Measurements from ENCODE around the gene TTYH3.
A peak's percentile ranks its signal among the peaks of the same experiment; 100 is the strongest.

The TTYH3 gene

DNA sequence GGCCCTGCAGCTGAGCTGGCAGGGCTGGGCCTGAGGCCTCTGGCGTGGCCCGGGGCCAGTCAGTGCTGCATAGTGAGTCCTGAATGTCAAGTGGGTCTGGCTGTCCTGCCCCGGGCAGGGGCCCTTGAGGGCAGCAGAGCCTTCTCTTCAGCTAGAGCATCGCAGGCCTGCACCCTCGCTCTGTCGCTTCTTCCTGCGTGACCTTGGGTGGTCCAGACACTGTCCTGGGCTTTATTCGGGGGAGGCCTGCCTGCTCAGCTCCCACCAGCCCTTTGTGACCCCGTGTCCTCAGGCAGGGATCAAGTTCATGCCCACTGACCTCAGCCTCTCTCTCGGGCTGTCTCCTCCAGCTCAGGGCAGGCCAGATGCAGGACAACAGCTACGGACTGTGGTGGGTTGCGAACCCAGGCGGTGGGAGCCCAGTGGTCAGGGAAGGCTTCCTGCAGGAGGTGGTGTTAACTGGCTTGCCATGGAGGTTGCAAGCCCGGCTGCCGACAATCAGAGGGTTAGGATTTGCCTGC, 3.4 kb downstream of the TTYH3 start:
- DNase-seq (ENCODE audit: low read depth), result no peak

DNA sequence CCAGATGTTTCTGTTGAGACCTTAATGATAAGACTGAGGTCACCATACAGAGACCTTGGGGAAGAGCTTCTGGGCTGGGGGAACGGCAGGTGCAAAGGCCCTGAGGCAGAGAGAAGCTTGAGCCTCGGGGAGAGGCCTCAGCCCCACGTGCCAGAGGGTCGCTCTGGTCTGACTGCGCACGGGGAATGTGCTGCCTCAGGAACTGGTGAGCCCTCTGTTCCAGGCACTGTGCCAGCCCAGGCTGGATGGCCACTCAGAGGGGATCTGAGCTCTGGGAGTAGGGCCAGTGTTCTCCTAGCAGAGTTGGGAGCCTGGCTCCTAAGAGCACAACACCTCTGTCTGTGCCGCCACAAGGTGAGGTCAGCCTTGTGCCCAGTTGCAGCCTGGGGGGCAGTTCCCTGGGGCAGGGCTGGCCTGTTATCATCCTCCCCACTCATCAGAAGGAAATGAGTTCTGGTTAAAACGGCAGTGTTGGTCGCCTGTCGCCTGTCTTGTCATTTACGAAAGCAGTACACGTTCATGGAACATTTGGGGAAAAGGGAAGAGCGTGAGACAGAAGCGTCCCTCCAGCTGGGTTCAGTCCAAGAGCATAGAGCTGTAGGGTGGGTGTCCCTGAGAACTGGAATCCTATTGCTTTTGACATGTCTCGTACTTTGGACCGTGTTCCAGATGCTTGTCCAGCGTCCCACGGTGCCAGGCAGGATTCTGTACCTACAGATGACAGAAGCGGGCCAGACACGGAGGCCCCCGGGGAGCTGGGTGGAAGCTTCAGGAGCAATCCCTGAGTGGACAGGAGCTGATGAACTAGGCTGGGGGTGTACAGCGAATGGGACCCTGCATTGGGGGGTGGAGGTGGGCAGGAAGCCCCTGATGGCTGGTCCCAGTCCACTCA, 4.3 kb downstream of the TTYH3 start:
- no peak for DNase-seq (ENCODE audit: low read depth)

DNA sequence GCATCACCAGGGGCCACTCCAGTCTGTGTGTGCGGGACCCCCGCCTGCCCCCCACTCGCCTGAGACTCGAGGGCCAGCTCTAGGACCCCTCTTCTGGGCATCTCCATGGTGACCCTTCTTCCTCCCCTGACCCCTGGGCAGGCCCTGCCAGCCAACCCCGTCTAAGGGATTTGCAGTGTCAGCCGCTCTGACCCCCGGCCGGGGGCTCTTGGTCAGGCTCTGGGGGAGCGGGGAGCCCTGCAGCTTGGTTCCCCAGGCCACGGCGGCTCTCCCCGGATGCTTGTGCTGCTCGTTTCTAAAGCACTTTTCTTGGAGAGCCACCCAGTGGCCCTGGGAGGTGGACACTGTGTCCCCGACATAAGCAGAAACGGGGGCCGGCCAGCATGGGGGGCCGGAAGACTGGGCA, 5.3 kb downstream of the TTYH3 start:
- no peak for DNase-seq (ENCODE audit: low read depth)

DNA sequence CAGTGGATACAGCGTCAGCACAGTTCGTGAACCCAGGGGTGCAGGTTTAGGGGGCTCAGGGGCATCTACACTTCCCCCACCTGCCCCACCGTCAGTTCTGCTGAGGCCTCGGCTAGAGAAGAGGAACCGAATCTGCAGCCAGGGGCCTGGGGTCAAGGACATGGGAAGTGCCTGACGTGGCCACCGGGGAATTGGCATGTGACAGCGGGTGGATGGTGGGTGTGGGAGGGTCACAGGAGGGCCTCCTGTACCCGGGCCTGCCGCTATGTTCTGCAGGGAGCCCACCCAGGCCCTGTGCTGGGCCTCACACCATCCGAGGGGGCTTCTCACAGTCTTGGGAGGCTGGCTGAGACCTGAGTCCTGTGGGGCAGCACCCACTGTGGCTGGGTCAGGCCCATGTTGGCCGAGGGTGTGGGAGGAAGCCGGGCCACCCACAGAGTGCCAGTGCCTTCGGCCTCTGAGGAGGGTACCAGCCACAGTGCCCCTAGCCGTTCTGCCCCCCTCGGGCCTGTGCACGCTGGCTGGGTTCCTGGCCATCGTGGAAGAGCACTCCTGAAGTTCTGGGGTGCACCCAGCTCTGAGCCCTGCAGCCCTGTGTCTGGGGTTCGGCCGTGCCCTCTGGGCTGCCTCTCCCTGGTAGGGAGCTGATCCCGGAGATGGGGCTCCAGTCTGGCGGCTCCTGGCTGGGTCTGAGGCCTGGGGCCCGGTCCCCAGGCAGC, 5.9 kb downstream of the TTYH3 start:
- no peak for DNase-seq (ENCODE audit: low read depth)

GRCh38 chr7:2638224-2638991, 6.6 kb downstream of the TTYH3 start:
- DNase-seq (ENCODE audit: low read depth), result no peak

GRCh38 chr7:2639181-2639681, 7.4 kb downstream of the TTYH3 start:
- DNase-seq (ENCODE audit: low read depth), result no peak

- no peak for DNase-seq (ENCODE audit: low read depth)
These were observed 8.1 kb downstream of the TTYH3 start for GRCh38 chr7:2639695-2640481.

DNA sequence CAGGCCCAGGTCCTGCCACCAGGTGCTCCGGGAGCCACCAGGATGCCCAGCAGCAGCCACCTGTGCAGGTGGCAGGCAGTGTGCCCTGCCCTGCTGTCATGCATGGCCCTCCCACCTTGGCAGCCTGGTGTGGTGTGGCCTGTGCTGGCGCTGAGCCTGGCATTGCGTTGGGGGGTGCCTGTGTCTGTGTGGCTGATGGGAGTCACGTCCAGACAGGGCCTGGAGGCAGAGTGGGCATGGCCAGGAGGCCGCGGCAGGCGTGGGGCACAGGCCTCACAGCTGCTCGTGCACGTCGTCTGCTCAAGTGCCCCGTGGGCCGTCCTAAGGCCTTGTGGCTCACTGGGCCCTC, 8.7 kb downstream of the TTYH3 start:
- no peak for DNase-seq (ENCODE audit: low read depth)

- no peak for DNase-seq (ENCODE audit: low read depth)
These were observed 9.1 kb downstream of the TTYH3 start for GRCh38 chr7:2640846-2641316.

DNA sequence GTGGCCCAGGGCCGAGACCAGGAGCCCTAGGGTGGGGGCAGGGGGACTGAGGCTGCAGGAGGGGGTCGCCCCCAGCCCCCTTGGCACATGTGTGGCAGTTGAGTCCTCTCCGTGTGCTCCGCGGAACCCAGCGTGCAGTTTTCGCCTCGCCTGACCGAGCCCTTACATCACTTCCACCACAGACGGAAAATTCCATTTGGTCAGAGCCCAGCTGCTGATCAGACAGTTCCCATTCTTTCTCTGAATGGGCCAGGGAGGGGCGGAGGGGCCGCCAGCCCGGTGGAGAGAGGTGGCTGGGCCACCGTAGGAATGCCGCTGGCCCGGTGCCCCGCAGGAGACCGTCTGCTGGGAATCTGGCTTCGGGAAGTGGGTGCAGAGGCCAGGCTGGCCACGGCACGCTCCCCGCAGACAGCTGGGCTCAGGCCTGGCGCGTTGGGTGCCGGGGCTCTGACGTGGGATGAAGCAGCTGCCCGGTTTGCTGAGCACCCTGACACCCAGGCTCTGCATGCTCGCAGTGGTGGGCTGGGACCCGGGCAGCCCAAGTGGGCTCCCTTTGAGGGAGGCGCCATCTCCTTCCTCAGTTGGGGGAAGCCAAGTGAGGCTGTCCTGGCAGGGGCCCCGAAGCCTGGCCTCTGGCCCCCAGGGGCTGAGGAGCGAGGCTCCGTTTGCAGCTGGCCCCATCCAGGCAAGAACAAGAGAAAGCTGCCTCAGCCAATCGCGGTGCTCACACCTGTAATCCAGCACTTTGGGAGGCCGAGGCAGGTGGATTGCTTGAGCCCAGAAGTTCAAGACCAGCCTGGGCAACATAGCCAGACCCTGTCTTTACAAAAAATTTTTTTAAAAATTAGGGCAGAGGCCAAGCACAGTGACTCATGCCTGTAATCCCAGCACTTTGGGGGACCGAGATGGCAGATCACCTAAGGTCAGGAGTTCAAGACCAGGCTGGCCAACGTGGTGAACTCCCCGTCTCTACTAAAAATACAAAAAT, 9.9 kb downstream of the TTYH3 start:
- peak; percentile 77 for DNase-seq (ENCODE audit: low read depth)

- DNase-seq (ENCODE audit: low read depth), result no peak
These were observed 11.8 kb downstream of the TTYH3 start for GRCh38 chr7:2643386-2644219.

DNA sequence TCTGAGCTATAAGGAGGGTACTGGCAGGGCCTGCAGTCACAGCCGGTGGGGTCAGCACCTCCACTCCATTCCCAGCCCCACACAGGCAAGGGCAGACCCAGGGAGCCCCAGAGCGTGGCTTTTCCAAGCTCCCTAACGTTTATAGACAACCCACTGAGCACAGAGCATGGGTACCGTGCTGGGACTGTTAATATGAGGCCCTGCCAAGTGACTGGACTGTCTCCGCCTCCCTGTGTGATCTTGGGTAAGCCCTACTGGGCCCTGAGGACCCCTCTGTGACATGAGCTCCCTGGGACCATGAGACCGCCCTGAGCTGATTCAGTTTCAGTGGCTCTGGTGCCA, 12.4 kb downstream of the TTYH3 start:
- no peak for DNase-seq (ENCODE audit: low read depth)

- DNase-seq (ENCODE audit: low read depth), result no peak
These were observed 12.9 kb downstream of the TTYH3 start for GRCh38 chr7:2644562-2645273.

DNA sequence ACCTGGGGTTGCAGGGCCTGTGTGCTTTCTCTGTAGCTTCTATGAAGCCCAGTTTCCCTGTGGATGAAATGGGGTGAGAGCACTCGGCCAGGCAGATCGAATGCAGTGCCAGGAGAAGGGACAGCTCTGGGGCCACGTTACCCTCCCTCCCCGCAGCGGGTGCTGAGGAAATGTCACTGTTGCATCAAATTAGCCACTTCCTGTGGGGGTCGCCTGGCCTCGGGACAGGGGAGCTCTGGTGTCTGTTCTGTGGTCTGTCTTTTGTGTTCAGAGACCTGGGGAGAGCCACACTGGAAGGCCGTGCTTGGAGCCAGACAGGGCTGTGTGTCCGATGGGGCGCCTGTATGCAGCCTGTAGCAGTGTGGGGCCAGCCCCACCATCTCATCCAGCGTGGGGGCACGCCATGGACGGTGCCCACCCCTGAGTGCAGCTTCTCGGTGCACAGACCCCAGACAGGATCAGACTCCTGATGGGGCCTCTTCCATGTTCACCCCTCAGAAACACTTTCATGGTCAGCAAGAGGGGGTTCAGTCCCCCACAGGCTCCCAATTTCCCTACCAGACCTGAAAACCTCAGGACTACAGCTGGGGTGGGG, 13.6 kb downstream of the TTYH3 start:
- no peak for DNase-seq (ENCODE audit: low read depth)

- no peak for DNase-seq (ENCODE audit: low read depth)
These were observed 14.5 kb downstream of the TTYH3 start for GRCh38 chr7:2646336-2646679.

GRCh38 chr7:2646680-2647571, 15.1 kb downstream of the TTYH3 start:
- DNase-seq (ENCODE audit: low read depth), result no peak

DNA sequence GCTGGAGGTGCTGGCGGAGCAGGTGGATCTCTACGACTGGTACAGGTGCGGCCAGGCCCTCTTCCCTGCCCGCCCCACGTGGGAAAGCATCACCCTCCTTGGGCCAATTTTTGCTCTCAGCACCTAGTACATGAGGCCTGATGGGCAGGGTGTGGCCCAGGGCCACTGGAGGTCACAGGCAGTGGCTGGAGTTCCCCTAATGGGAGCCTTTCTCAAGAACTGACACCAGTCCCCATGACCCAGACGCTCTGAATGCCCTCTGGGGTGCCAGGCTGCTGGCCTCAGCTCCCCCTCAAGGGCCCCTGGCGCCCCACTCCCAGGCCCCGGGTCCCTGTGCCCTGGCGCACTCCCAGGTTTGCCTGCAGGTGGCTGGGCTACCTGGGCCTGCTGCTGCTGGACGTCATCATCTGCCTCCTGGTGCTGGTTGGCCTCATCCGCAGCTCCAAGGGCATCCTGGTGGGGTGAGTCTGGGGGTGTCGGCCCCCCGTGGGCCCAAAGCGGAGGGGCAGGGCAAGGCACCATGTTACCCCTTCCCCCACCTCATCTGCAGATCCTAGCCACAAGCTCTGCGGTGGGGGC, 15.9 kb downstream of the TTYH3 start:
- no peak for DNase-seq (ENCODE audit: low read depth)

Measured in non-pigmented ciliary epithelial cell (primary cell).